Activated CD8-positive, alpha-beta memory T cell treated with anti-CD3 and anti-CD28 coated beads for 36 hours (primary cell): ENCODE results near the gene DIRAS2. TPM values are rescaled to one million over a fixed set of nuclear protein-coding genes. Genes with fewer than 3 reads are reported as not detected.
"Not testable (repeated sequence)": the region's sequence is repeated elsewhere in the genome, so short reads cannot be mapped to it uniquely, and the experiment has no call there.

ENCODE experiments used
- CTCF ChIA-PET: fragments of 350-600 bp; sonication (Branson Sonifier 250); formaldehyde crosslinking; loops from one replicate; lab custom pipeline; 2021; ENCODE audit warnings: antibody characterized with exemption; lab: Charles Lee
- POLR2A ChIA-PET: fragments of 350-600 bp; sonication (Branson Sonifier 250); formaldehyde crosslinking; loops from one replicate; lab custom pipeline; 2021; ENCODE audit warnings: antibody characterized with exemption; lab: Charles Lee
- total RNA-seq, 2 experiments: library from RNA; stranded (reverse); gene quantifications; one replicate each; pipeline ENCODE4 v1.2.3, GENCODE V29; 2021

DIRAS2 gene, protein sequence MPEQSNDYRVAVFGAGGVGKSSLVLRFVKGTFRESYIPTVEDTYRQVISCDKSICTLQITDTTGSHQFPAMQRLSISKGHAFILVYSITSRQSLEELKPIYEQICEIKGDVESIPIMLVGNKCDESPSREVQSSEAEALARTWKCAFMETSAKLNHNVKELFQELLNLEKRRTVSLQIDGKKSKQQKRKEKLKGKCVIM
- total RNA-seq = not detected

DNA sequence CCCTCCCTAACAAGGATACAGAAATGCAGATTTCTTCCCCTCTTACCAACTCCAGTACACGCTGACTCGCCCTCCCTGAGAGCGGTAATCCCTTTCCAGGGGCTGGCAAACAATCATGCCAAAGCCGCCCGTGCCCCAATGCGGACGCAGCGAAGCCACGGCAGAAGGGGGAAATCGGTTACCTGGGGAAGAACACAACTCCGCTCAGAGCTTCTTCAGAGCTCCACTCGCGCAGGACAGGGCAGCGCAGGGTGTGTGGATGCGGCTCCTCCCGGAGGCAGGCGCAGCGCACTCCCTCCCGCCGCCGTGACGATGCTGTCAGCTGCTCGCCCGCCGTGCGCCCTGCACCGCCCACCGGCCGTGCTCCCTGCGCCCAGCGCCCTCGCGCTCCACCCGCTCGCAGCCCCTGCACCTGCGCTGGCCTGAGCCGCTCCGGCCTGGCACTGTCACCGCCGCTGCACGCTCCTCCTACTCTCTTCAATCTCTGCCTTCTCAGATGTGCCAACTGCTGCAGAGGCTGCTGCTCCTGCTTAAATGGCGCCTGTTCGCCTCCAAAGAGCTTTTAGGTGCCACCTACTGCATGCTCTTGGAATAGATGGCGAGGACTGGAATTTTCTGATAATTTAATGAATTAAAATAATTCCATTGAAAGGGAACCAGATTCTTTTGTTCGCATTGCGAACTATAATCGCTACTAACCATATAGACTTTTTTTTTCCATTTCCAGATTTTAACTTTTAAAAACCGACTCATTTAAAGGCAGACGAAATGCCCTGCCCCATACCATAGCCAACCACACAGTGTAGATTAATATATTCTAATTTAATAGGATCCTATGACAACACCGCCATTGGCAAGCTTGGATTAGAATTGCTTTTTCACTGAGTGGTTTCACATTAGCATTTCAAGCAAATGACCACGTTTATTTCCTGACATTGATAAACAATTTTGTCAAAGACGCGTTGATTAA, at the start of gene DIRAS2:
Gene DIRAS2, minus strand, starts transcription at position 255 of the 970 bp plus-strand sequence. CDS start 28,997 bp downstream, outside the sequence.
- POLR2A ChIA-PET = no interaction called here
- CTCF ChIA-PET = no interaction called here

DNA sequence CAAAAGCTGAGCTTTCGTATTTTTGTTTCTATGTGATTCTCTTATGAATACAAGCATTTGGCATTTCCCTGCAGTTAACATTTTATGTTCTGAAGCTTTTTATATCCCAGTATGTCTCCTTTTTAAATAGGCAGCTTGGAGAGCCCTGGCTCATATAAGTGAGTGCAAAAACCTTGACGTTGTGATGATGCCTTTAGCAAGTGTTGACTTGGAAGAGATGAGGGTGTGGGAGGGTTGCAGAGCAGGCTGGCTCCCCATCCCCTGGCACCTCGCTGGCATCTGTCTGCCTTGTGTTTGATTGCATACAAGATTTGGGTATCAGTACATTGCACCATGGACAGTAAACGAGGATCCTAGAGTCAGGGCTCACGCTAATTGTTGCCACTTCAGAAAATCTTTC, 42.1 kb upstream of the DIRAS2 start:
- ChIA-PET POLR2A (no interaction called here), CTCF (interaction anchor here (1.0 kb wide), 1 partner anchor 25 kb away, joined by 3 read pairs; no protein-coding TSS in a partner anchor)

DNA sequence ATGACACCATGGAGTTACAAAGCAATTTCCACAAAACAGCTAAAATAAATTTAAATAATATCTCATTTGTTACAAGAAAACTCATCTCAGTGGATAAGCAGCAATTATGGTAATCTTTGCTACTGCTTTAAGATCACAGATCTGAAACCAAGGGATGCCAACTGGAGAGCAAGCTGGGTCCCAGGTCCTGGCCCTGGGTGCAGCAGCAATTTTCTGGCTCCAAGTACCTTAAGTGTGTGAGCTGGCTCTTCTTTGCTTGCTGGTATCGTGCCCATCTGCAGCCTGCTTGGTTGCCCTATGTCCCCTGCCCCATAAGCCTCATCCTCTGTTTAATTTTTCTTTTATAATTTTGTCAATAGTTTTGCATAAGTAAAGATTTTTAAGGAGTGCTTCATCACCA, 41.5 kb upstream of the DIRAS2 start:
- ChIA-PET CTCF (no interaction called here), POLR2A (no interaction called here)

DNA sequence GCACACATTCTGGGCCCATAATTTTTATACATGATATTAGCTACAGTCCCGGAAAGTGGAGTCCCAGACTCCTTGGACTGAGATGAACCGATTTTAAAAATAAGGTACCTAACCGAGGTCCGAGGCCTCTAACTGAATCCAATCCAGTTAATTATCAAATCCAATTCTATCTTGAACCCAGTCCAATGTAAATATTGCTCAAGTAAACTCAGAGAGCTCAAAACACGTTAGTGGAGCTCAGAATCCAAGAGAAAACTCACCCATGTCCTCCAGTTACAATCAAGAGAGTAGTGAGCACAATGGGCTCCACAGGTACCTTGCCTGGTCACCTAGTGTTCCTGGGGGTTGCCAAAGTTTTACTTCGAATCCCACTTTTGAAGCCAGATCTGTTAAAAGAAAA, 37.9 kb upstream of the DIRAS2 start:
- ChIA-PET CTCF (no interaction called here), POLR2A (no interaction called here)

DNA sequence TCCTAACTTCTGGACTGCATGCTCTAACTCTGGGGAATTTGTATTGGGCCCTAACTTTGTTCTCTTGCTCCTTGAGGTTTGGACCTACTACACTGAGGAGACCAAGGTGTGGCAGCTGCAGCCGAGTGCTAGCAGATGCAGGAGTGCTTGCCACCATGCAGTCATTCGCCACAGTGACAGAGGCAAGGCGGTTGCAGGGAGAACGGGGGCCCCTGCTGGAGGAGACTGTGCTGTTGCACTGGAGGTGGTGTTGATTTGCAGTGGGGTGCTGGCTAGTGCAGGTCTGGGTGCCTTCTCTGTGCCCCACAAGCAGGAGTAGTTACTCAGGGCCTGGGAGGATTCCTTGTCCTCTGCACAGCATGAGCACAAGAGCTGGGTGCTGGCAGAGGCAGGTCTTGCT, 22.4 kb upstream of the DIRAS2 start:
- ChIA-PET POLR2A (no interaction called here), CTCF (no interaction called here)

DNA sequence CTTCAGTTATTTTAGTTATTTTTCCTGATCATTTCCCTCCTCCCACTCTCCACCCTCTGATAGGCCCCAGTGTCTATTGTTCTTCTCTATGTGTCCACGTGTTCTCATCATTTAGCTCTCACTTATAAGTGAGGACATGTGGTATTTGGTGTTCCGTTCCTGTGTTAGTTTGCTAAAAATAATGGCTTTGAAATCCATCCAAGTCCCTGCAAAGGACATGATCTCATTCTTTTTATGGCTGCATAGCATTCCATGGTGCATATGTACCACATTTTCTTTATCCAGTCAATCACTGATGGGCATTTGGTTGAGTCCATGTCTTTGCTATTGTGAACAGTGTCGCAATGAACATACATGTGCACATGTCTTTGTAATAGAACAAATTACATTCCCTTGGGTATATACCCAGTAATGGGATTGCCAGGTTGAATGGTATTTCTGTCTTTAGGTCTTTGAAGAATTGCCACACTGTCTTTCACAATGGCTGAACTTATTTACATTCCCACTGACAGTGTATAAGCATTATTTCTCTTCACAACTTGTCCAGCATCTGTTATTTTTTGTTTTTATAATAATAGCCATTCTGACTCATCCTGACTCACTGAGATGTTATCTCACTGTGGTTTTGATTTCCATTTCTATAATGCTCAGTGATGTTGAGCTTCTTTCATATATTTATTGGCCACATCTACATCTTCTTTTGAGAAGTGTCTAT, 17.2 kb upstream of the DIRAS2 start:
- ChIA-PET POLR2A (no interaction called here), CTCF (no interaction called here)

DNA sequence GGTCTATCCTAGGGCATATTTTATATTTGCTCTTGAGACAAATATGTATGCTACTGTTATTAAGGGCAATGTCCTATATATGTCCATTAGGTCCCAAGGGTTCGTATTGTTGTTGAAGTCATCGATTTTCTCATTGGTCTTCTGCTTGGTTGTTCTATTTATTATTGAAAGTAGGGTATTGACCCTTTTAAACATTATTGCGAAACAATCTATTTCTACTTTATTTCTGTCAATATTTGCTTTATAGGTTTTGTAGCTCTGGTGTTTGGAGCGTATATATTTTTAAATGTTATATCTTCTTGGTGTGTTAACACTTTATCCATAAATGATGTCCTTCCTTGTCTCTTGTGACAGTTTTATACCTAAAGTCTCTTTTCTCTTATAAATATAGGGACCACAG, 16.2 kb upstream of the DIRAS2 start:
- POLR2A ChIA-PET = no interaction called here
- CTCF ChIA-PET = no interaction called here

DNA sequence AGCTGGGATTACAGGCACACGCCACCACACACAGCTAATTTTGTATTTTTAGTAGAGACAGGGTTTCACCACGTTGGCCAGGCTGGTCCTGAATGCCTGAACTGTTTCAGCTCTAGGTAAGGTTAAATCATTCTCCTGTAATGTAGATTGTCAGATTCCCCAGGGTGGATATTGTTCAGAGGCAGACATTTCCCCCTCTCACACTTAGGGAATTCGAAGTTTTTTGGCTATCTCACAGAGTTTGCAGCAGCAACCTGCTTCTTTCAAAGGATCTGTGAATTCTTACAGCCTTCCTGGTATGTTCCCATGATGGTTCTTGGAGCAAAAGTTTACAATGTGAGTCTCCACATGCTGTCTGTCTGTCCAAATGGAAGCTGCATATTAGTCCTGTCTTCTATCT, 15.6 kb upstream of the DIRAS2 start:
- ChIA-PET CTCF (no interaction called here), POLR2A (no interaction called here)

DNA sequence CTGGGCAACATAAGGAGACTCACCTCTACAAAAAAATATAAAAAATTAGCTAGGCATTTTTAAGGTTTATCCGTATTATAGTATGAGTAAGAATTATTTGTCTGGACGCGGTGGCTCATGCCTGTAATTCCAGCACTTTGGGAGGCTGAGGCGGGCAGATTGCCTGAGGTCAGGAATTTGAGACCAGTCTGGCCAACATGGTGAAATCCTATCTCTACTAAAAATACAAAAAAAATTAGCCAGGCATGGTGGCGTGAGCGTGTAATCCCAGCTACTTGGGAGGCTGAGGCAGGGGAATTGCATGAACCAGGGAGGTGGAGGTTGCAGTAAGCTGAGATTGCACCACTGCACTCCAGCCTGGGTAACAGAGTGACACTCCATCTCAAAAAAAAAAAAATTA, 14.3 kb upstream of the DIRAS2 start:
- POLR2A ChIA-PET, CTCF ChIA-PET: not testable (repeated sequence)

DNA sequence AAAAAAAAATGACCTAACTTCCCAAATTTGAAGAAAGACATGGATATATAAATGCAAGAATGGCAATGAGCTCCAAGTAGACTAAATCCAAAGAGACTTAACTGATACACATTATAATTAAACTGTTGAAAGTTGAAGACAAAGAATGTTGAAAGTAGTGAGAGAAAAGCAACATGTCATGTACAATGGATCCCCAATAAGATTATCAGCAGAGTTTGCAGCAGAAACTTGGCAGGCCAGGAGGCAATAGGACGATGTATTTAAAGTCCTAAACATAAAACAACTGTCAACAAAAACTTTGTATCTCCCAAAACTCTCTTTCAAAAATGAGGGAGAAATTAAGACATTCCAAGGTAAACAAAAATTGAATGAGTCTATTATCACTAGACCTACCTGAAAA, 8.6 kb upstream of the DIRAS2 start:
- ChIA-PET POLR2A (no interaction called here), CTCF (interaction anchor here (0.7 kb wide), 1 partner anchor 410 kb away, joined by 3 read pairs; no protein-coding TSS in a partner anchor)

DNA sequence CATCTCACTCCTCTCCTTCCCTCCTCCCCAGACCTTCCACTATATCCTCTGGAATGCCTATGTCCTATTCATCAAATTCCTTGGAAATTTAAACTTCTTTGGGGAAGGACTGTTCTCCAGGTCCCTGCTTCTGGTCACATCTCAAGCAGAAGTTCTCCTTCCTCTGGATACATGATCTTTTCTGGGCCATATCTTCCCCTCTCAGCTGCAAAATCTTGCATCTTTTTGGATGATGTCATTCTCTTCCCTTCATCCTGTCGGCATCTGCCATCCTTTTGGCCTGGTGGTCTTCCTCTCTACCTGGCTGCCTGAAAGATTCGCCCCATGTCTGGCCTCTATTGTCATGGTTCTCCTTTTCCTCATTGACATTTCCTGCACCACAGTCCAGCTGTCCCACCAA, 5.2 kb upstream of the DIRAS2 start:
- CTCF ChIA-PET = no interaction called here

DNA sequence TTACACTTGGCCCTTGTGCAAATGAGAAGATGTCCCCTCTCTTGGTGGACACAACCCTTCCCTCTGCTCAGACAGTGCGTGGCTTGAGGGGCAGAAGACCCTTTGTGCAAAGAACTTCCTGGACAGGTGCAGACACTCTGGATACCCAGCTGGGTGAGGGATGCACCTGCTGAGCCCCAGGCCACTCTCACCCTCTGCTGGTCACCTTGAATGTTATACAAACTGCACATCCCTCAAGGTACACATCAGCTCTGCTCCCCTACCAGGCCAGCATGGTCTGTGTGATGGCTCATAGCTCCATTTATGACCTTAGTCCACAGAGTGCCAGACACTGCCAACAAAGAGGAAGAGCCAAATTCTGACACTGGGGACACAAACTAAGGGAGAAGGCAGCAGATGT, 3.1 kb upstream of the DIRAS2 start:
- CTCF ChIA-PET = no interaction called here
- POLR2A ChIA-PET = no interaction called here

More for the DNA sequence above, 5.2 kb upstream of the DIRAS2 start:
- POLR2A ChIA-PET = no interaction called here

DNA sequence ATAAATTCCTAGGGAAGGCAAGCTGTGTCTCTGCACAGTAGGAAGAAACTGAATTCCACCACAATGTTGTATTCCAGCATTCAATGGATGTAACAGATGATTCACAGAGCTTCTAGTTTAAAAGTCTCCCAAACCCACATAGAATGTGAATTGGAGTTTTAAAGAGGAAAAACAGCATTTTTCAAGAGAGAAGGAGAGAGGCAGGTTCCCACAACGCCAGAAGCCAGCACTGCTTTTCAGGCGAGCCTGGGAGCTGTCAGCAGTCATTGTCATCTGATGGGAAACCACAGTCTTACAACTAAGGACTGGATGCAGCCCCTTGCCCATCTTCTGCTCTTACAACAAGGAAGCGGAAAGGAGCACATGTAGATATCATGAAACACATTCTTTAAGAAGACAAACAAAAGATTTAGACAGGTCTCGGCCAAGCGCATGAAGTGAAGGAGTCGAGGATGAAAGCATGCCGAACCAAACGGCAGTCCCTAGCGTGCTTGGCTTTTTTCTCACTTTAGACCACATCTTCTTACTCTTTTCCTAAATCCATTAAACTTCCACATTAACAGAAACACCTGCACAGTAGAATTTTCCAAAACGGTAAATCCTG, 638 bp downstream of the DIRAS2 start:
- ChIA-PET CTCF (no interaction called here), POLR2A (no interaction called here)

DNA sequence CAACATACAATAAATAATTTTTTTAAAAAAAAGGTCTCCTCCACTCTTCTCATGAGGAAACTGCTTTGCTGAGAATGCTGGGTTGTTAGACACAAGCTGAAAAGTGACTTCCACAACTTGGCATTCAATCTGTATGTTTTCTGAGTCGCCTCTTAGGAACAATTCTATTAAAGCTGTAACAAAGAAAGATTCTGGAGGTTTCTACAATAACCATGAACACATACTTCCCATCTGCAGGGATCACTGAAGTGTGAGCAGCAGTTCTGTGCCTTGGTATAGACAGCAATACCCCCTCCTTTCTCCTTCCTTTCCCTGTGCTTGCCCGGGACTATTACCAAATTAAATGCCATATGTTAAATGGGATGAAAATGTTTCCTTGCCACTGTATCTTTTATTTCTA, 1.5 kb downstream of the DIRAS2 start:
- CTCF ChIA-PET = no interaction called here

DNA sequence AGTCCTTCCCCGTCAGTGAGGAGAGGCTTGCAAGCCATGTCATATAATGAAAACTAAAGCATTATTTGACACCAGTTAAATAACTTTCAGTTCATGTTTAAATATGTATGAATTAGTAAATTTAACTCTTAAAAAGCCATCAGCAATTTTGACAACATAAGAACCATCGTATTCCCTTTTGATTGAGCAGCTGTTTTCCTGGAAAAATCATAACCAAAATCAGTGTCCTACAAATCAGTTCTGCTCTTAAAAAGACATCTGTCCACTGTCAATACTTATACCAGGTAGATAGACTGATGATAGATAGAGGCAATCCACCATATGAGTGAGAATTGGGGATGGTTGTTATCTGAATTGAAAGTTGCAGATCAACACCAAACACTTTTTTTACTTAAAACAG, 2.3 kb downstream of the DIRAS2 start:
- POLR2A ChIA-PET = no interaction called here
- CTCF ChIA-PET = no interaction called here

More for the DNA sequence above, 1.5 kb downstream of the DIRAS2 start:
- POLR2A ChIA-PET = no interaction called here

DNA sequence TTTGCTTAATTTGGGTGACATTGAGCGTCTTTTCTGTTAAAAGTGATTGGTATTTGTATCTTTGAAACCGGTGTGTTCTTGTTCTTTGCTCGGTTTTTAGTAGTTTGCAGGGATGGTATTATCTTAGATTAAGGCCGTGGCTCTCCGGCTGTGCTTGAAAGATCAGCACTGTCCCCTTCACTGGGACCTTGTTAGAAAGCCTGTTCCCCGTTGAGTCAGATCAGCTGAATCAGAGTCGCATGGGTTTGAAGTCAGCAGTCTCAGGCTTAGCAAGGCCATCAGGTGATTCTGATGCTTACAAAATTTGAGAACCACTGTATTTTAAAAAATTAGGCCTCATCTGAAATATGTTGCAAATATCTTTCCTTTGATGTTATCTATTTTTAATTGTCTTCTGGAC, 5.0 kb downstream of the DIRAS2 start:
- CTCF ChIA-PET = no interaction called here

DNA sequence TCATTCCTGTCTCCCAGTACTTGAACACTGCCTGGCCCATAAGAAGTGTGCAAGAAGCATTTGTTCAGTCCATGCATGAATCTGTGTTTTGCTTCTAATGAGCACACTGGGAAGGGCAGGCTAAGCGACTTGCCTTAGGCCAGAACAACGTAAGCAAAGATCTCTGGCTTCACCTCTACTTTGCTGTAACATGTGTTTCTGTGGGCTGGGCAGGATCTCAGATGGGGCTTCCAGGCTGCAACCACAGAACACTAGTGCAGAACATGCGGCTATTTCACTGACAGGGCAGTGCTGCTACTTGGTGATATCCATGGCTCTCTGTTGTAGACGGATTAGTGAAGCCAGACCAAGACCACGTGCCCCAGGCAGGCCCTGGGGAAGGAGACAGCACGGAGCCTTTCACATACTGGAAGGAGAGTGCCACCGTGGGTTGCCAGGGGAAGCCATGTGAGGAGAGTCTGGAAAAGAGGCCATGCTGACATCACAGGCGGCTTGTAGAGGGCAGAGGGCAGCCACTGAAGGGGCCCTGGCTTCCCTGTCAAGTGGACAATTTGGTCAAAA, 9.9 kb downstream of the DIRAS2 start:
- CTCF ChIA-PET = no interaction called here
- POLR2A ChIA-PET = no interaction called here

More for the DNA sequence above, 5.0 kb downstream of the DIRAS2 start:
- POLR2A ChIA-PET = no interaction called here

DNA sequence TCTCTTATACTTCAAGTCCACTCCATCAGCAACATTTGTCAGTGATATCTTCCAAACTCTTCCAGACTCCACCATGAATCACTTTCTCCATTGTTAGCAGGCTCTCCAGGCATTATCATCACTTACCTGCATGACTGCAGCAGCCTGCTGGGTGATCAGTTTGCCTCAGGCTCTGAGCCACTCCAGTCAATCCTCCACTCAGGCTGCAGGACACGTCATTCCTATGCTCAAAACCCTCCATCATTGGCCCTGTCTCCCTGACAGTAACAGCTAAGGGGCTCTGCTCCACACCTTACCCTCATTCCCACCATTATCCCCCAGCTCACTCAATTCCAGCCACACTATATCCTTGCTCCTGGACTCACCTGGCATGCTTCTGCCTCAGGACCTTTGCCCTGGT, 10.7 kb downstream of the DIRAS2 start:
- POLR2A ChIA-PET = no interaction called here
- CTCF ChIA-PET = no interaction called here

DNA sequence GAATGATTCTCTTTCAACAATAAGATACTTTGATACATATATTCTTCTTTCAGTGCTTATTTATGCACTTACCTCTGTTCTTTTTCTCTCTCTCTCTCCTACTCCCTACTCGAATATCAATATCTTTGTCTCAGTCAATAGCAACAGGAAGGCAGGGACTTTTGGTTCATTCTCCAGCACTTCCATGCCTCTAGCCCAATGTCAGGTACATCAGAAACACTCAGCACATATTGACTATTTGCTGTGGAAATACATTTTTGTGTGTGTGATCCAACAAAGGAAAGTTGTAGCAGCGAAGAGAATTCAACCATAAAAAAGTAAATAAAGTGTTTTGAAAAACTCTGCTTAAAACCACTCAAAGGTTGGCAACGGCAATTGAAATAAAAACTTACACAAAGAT, 12.6 kb downstream of the DIRAS2 start:
- CTCF ChIA-PET = no interaction called here
- POLR2A ChIA-PET = no interaction called here
